GM21619 (cell line): ENCODE results near the gene EBF3.
A peak's percentile ranks its signal among the peaks of the same experiment; 100 is the strongest.

Experiments
- ATAC-seq: cut with Tn5 transposase; IDR thresholded peaks from one replicate; pipeline ENCODE4 v1.9.1; 2021; ENCODE audit not compliant: unreplicated experiment

Gene EBF3

GRCh38 chr10:129893104-129894089 lies 70.7 kb downstream of the EBF3 start:
- ATAC-seq = no peak

GRCh38 chr10:129892548-129893052 lies 71.5 kb downstream of the EBF3 start:
- ATAC-seq = no peak

GRCh38 chr10:129891806-129892205 lies 72.3 kb downstream of the EBF3 start:
- ATAC-seq = no peak

GRCh38 chr10:129890170-129890569 lies 73.9 kb downstream of the EBF3 start:
- no peak for ATAC-seq

GRCh38 chr10:129888784-129889616 lies 75.1 kb downstream of the EBF3 start:
- peak; percentile 54 for ATAC-seq

- no peak for ATAC-seq
Measured at GRCh38 chr10:129887986-129888783, 75.9 kb downstream of the EBF3 start.

- ATAC-seq = no peak
Measured at GRCh38 chr10:129887381-129887905, 76.6 kb downstream of the EBF3 start.

GRCh38 chr10:129886263-129886662 lies 77.8 kb downstream of the EBF3 start:
- no peak for ATAC-seq

GRCh38 chr10:129885526-129885925 lies 78.5 kb downstream of the EBF3 start:
- ATAC-seq = no peak

- no peak for ATAC-seq
Measured at GRCh38 chr10:129884398-129885078, 79.5 kb downstream of the EBF3 start.

GRCh38 chr10:129883626-129884397 lies 80.3 kb downstream of the EBF3 start:
- ATAC-seq = no peak

GRCh38 chr10:129883029-129883428 lies 81.0 kb downstream of the EBF3 start:
- no peak for ATAC-seq

GRCh38 chr10:129882291-129883010 lies 81.6 kb downstream of the EBF3 start:
- ATAC-seq = no peak

GRCh38 chr10:129881641-129882040 lies 82.4 kb downstream of the EBF3 start:
- ATAC-seq = no peak

GRCh38 chr10:129880191-129880870 lies 83.7 kb downstream of the EBF3 start:
- ATAC-seq = no peak

- no peak for ATAC-seq
Measured at GRCh38 chr10:129879655-129880054, 84.4 kb downstream of the EBF3 start.

- ATAC-seq = no peak
Measured at GRCh38 chr10:129878835-129879234, 85.2 kb downstream of the EBF3 start.
